Neuronal stem cell (in vitro differentiated cells): ENCODE measurements around the gene BORCS5.
"Not testable (repeated sequence)": the region's sequence is repeated elsewhere in the genome, so short reads cannot be mapped to it uniquely, and the experiment has no call there.

ENCODE experiments used
- DNase-seq: peaks from one replicate; pipeline ENCODE4 v3.0.0-alpha.2; 2013; ENCODE audit warnings: low spot score
- H2AFZ ChIP-seq: one replicate; pipeline ENCODE4 v1.6.1; 2013; ENCODE audit warnings: mild to moderate bottlenecking, low read length, inconsistent platforms
- H2AK5ac ChIP-seq: 2 replicates; pipeline ENCODE4 v1.6.1; 2013; ENCODE audit warnings: low read depth, mild to moderate bottlenecking, inconsistent platforms, low read length, moderate library complexity, mixed read lengths
- H2BK120ac ChIP-seq: 2 replicates; pipeline ENCODE4 v1.6.1; 2013; ENCODE audit warnings: low read depth, mild to moderate bottlenecking, inconsistent platforms, low read length, moderate library complexity, mixed read lengths
- H2BK12ac ChIP-seq: one replicate; pipeline ENCODE4 v1.6.1; 2013; ENCODE audit warnings: low read length, inconsistent platforms
- H2BK15ac ChIP-seq: 2 replicates; pipeline ENCODE4 v1.6.1; 2013; ENCODE audit warnings: mild to moderate bottlenecking, low read length, inconsistent platforms, mixed read lengths
- H2BK5ac ChIP-seq: one replicate; pipeline ENCODE4 v1.6.1; 2013; ENCODE audit warnings: inconsistent platforms, mild to moderate bottlenecking, low read length, moderate library complexity
- H3K14ac ChIP-seq: one replicate; pipeline ENCODE4 v1.6.1; 2013; ENCODE audit warnings: low read length, inconsistent platforms
- H3K18ac ChIP-seq: 2 replicates; pipeline ENCODE4 v1.6.1; 2013; ENCODE audit warnings: low read length, inconsistent platforms
- H3K23ac ChIP-seq: 2 replicates; pipeline ENCODE4 v1.6.1; 2013; ENCODE audit warnings: low read depth, mild to moderate bottlenecking, mixed read lengths, low read length, inconsistent platforms; ENCODE audit not compliant: poor library complexity
- H3K27ac ChIP-seq: replicated peaks from 3 replicates; pipeline ENCODE4 v1.5.1; 2013; ENCODE audit warnings: low read length, inconsistent platforms
- H3K27me3 ChIP-seq, 3 experiments: 2 replicates each; pipeline ENCODE4 v1.6.1; 2013; ENCODE audit warnings: low read length in 3 of 3, mild to moderate bottlenecking in 2 of 3, inconsistent platforms in 1 of 3, low read depth in 1 of 3, mixed read lengths in 1 of 3, moderate library complexity in 1 of 3; ENCODE audit not compliant: control insufficient read depth in 3 of 3, insufficient read depth in 3 of 3
- H3K36me3 ChIP-seq, 2 donors: replicated peaks in 1 of 2; 2 replicates each; pipeline ENCODE4 v1.6.1; 2013; ENCODE audit warnings: low read length in 2 of 2; ENCODE audit not compliant: control insufficient read depth in 2 of 2, insufficient read depth in 2 of 2
- H3K4ac ChIP-seq: 2 replicates; pipeline ENCODE4 v1.6.1; 2013; ENCODE audit warnings: inconsistent platforms, mild to moderate bottlenecking, low read length, moderate library complexity
- H3K4me1 ChIP-seq, 2 donors: 1 replicate in 1 of 2; 2 replicates in 1 of 2; pipeline ENCODE4 v1.6.1; 2013; ENCODE audit warnings: low read length in 2 of 2, low read depth in 1 of 2; ENCODE audit not compliant: control insufficient read depth in 2 of 2, insufficient read depth in 1 of 2
- H3K4me2 ChIP-seq: one replicate; pipeline ENCODE4 v1.6.1; 2013; ENCODE audit warnings: mild to moderate bottlenecking, low read length, inconsistent platforms; ENCODE audit not compliant: insufficient read depth, poor library complexity, severe bottlenecking
- H3K4me3 ChIP-seq, 2 donors: 2 replicates each; pipeline ENCODE4 v1.5.1; 2013; ENCODE audit warnings: low read length in 2 of 2, mild to moderate bottlenecking in 2 of 2, inconsistent platforms in 1 of 2, moderate library complexity in 1 of 2
- H3K79me1 ChIP-seq: one replicate; pipeline ENCODE4 v1.6.1; 2013; ENCODE audit warnings: low read depth, mild to moderate bottlenecking, inconsistent platforms, low read length, moderate library complexity
- H3K9ac ChIP-seq: one replicate; pipeline ENCODE4 v1.6.1; 2013; ENCODE audit warnings: mild to moderate bottlenecking, low read depth, low read length, inconsistent platforms; ENCODE audit not compliant: poor library complexity
- H3K9me3 ChIP-seq, 2 donors: replicated peaks in 1 of 2; 2 replicates each; pipeline versions ENCODE3 to v1.6.1; 2013; ENCODE audit warnings: low read length in 2 of 2, mild to moderate bottlenecking in 2 of 2, inconsistent platforms in 1 of 2, low read depth in 1 of 2, mixed read lengths in 1 of 2, moderate library complexity in 1 of 2; ENCODE audit not compliant: control insufficient read depth in 2 of 2, insufficient read depth in 1 of 2
- H4K8ac ChIP-seq: one replicate; pipeline ENCODE4 v1.6.1; 2013; ENCODE audit warnings: low read depth, mild to moderate bottlenecking, inconsistent platforms, low read length, moderate library complexity
- H4K91ac ChIP-seq: one replicate; pipeline ENCODE4 v1.6.1; 2013; ENCODE audit warnings: low read length, low read depth, mild to moderate bottlenecking, inconsistent platforms; ENCODE audit not compliant: poor library complexity
- WGBS, 2 donors: extraction: QIAGEN DNeasy Blood & Tissue Kit; methylation state at CpG; one replicate each; pipeline ENCODE4 v1.1.7; 2013; ENCODE audit warnings: missing lambda C conversion rate in 2 of 2, mixed read lengths in 1 of 2; ENCODE audit not compliant: insufficient read length in 2 of 2, insufficient replicate concordance in 1 of 2; ENCODE audit errors: extremely low coverage in 2 of 2; 5-methylcytosine and 5-hydroxymethylcytosine counted together

The BORCS5 gene

DNA sequence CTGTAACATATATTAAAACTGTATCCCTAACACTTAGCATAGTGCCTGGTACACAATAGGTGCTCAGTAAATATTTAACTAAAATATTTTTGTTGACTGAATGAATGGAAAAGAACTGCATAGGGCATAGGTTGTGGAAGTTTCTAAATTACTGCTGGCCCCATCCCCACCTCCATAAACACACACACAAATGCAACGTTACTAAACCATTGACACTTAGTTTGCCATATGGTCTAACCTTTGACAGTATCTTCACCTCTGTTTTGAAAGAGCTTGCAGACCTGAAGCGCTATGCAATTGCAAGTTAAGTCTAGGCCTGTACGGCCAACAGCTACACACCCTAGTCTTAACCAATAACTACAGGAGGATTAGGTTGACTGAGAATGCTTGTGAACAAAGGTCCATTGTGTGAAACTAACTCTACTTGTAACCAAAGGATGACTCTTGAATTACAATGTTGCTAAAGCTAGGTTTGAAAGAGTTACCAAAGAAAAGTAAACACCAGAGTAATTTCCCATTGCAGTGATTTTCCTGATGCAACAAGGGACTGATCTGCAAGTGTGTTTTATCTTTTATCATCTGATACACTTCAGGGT lies 5.9 kb upstream of the BORCS5 start:
- H3K9me3 ChIP-seq: peaks cover 0 to 2% of the 10 kb centered on the region in 2 donors
- no peak overlapping the region for H3K4me3 ChIP-seq
- no peak overlapping the region for H2AK5ac ChIP-seq
- H4K8ac ChIP-seq: no peak overlapping the region
- no peak overlapping the region for H3K27ac ChIP-seq
- no peak overlapping the region for H4K91ac ChIP-seq
- H3K79me1 ChIP-seq: no peaks in the 10 kb centered on the region
- no peak overlapping the region for H2AFZ ChIP-seq
- no peak overlapping the region for H3K23ac ChIP-seq
- H3K27me3 ChIP-seq: no peaks in the 10 kb centered on the region
- H2BK5ac ChIP-seq: no peak overlapping the region
- no peak overlapping the region for H2BK15ac ChIP-seq
- no peak overlapping the region for H3K4me2 ChIP-seq
- H3K4ac ChIP-seq: no peak overlapping the region
- no peak overlapping the region for H2BK120ac ChIP-seq
- H2BK12ac ChIP-seq: no peak overlapping the region
- WGBS, 2 donors: no CpG with 5 or more reads among the region's 3 CpGs
- peaks cover 3 to 7% of the 10 kb centered on the region in 2 donors for H3K4me1 ChIP-seq
- no peak overlapping the region for H3K14ac ChIP-seq
- H3K36me3 ChIP-seq: no peaks in the 10 kb centered on the region
- no peak overlapping the region for H3K9ac ChIP-seq
- no peak overlapping the region for H3K18ac ChIP-seq
- DNase-seq: no peak

DNA sequence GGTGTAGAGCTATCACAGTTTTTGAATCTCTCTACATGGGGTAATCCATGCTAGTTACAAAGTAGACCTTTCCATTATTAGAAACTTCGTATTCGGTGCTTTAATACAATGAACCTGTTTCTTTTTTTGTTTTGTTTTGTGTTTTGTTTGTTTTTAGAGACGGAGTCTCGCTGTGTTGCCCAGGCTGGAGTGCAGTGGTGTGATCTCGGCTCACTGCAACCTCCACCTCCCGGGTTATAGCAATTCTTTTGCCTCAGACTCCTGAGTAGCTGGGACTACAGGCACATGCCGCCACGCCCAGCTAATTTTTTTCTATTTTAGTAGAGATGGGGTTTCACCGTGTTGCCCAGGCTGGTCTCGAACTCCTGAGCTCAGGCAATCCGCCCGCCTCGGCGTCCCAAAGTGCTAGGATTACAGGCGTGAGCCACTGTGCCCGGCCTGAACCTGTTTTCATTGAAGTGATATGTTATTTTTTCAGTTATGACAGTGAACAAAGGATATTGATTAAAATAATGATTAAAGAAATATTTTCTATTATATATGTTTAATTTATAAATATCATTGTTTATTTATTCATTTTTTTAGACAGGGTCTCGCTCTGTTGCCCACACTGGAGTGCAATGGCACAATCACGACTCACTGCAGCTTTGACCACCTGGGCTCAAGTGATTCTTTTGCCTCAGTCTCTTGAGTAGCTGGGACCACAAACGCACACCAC lies 5.3 kb upstream of the BORCS5 start:
- not testable (repeated sequence) for H3K14ac ChIP-seq, H3K18ac ChIP-seq, H3K4me1 ChIP-seq, H3K36me3 ChIP-seq, H4K91ac ChIP-seq, H2BK5ac ChIP-seq, H3K23ac ChIP-seq, H2BK12ac ChIP-seq, H3K9ac ChIP-seq, H2AFZ ChIP-seq, H2AK5ac ChIP-seq, H3K27ac ChIP-seq, H3K9me3 ChIP-seq, H2BK120ac ChIP-seq, H3K4ac ChIP-seq, H3K4me2 ChIP-seq, H2BK15ac ChIP-seq, DNase-seq, H3K4me3 ChIP-seq, H3K27me3 ChIP-seq, H3K79me1 ChIP-seq, H4K8ac ChIP-seq
- WGBS, 2 donors: no CpG with 5 or more reads among the region's 19 CpGs

DNA sequence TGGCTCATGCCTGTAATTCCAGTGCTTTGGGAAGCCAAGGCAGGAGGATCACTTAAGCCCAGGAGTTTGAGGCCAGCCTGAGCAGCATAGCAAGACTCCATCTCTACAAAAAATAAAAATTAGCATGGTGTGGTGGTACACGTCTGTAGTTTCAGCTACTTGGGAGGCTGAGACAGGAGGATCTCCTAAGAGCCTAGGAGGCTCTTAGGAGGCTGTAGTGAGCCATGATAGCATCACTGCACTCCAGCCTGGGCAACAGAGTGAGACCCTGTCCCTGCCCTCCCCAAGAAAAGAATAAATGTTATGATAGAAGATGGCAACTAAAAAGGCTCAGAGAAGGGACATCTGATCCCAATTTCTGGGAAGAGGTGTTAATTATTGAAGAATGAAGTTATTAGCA lies 3.6 kb upstream of the BORCS5 start:
- Histone ChIP-seq H3K79me1 (no peaks in the 10 kb centered on the region), H2AK5ac (no peak overlapping the region), H3K4me1 (peaks cover 3 to 7% of the 10 kb centered on the region in 2 donors), H2BK120ac (no peak overlapping the region), H4K91ac (no peak overlapping the region), H3K27me3 (no peaks in the 10 kb centered on the region), H4K8ac (no peak overlapping the region), H3K4ac (no peak overlapping the region), H3K18ac (no peak overlapping the region), H3K27ac (no peak overlapping the region), H3K9ac (no peak overlapping the region), H3K9me3 (no peaks in the 10 kb centered on the region), H2BK15ac (no peak overlapping the region), H2BK12ac (peak overlapping the region; percentile 30), H3K14ac (no peak overlapping the region), H3K4me3 (no peak overlapping the region), H3K4me2 (no peak overlapping the region), H2AFZ (no peak overlapping the region), H3K23ac (no peak overlapping the region), H3K36me3 (no peaks in the 10 kb centered on the region), H2BK5ac (no peak overlapping the region)
- no CpG with 5 or more reads among the region's 1 CpG for WGBS, 2 donors
- no peak for DNase-seq

DNA sequence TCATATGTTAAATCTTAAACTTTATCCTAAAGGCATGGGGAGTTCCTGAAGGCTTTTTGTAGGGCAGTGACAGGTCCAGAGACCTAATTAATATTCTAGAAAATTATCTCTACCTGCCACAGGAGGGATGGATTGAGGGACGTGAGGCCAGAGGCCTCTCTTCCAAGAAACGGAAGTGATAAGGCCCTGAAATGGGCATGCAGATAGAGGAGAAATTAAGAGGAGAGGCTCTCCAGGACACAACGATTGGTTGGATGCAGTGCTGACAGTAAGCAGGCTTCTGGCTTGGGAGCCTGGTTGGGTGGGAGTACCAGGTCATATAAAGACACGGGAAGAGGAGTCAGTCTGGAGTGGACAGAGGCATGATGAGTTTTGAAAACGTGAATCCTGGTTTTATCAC lies 3.1 kb upstream of the BORCS5 start:
- H3K23ac ChIP-seq: no peak overlapping the region
- no peak overlapping the region for H2BK15ac ChIP-seq
- H3K36me3 ChIP-seq: no peaks in the 10 kb centered on the region
- no peak overlapping the region for H3K4me2 ChIP-seq
- H3K9ac ChIP-seq: no peak overlapping the region
- WGBS, 2 donors: no CpG with 5 or more reads among the region's 5 CpGs
- peak overlapping the region; percentile 12 for H2AFZ ChIP-seq
- H3K4me3 ChIP-seq: no peak overlapping the region
- H3K79me1 ChIP-seq: no peaks in the 10 kb centered on the region
- H2AK5ac ChIP-seq: no peak overlapping the region
- no peaks in the 10 kb centered on the region for H3K9me3 ChIP-seq
- no peak overlapping the region for H3K27ac ChIP-seq
- H2BK12ac ChIP-seq: no peak overlapping the region
- no peaks in the 10 kb centered on the region for H3K27me3 ChIP-seq
- no peak overlapping the region for H4K91ac ChIP-seq
- H4K8ac ChIP-seq: no peak overlapping the region
- no peak overlapping the region for H2BK120ac ChIP-seq
- peaks cover 3 to 9% of the 10 kb centered on the region in 2 donors for H3K4me1 ChIP-seq
- no peak overlapping the region for H2BK5ac ChIP-seq
- no peak overlapping the region for H3K18ac ChIP-seq
- no peak overlapping the region for H3K14ac ChIP-seq
- H3K4ac ChIP-seq: no peak overlapping the region
- DNase-seq: no peak
